Inferior parietal cortex (tissue), 1 donor: ENCODE results near the gene NAGS.
"Not testable (repeated sequence)": the region's sequence is repeated elsewhere in the genome, so short reads cannot be mapped to it uniquely, and the experiment has no call there.

Experiments
- DNase-seq: peaks from one replicate; pipeline ENCODE4 v3.0.0-alpha.2; 2016; ENCODE audit errors: extremely low spot score

NAGS gene

GRCh38 chr17:44039829-44040635, 35.6 kb downstream of the NAGS start:
- DNase-seq: no peak

- DNase-seq: no peak
These were observed 38.9 kb downstream of the NAGS start for GRCh38 chr17:44043272-44043696.

GRCh38 chr17:44044071-44044470, 39.6 kb downstream of the NAGS start:
- DNase-seq: peak; percentile 37

- DNase-seq: no peak
These were observed 41.1 kb downstream of the NAGS start for GRCh38 chr17:44045486-44045885.

- not testable (repeated sequence) for DNase-seq
These were observed 42.5 kb downstream of the NAGS start for GRCh38 chr17:44046893-44047292.

GRCh38 chr17:44049294-44050060, 45.1 kb downstream of the NAGS start:
- no peak for DNase-seq

- no peak for DNase-seq
These were observed 48.9 kb downstream of the NAGS start for GRCh38 chr17:44053125-44053872.
